GM12892 (cell line): ENCODE results near the gene AQP5.

ENCODE experiments used
- DNase-seq: peaks from one replicate; pipeline ENCODE4 v3.0.0; 2011; ENCODE audit not compliant: insufficient read length
- FAIRE-seq: peaks from 2 replicates; lab custom pipeline; 2011; peaks lifted over from hg19 to GRCh38; lab: Jason Lieb, UNC
- POLR2A ChIP-seq: IDR thresholded peaks from 2 replicates; pipeline ENCODE4 v1.6.1; 2011; ENCODE audit warnings: low read depth, low read length, control low read depth
- POLR2AphosphoS5 ChIP-seq: IDR thresholded peaks from 2 replicates; pipeline ENCODE4 v1.6.1; 2011; ENCODE audit warnings: low read depth, low read length, control low read depth
- TAF1 ChIP-seq: IDR thresholded peaks from 2 replicates; pipeline ENCODE4 v1.6.1; 2011; ENCODE audit warnings: low read depth, mild to moderate bottlenecking, control low read depth, low read length, borderline replicate concordance

Gene AQP5

DNA sequence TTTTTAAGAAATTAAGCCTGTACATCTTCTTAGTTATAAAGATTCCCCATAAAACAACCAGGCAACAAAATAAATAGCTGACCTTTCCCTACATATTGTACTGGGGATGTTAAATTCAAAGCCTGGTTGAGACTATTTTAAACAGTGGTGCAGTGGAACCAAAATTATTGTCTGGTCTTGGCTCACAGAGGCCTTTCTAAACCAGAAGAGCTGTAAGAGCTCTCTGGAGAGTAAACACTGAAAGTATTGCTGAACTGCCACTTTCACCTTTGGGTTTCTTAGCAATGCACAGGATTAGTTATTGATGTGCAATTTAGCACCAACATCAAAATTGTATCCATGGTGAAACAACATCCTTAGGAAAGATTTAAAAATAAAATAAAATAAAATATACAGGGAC is 43.0 kb downstream of the AQP5 start:
- DNase-seq = no peak
- FAIRE-seq = no peak
- TF ChIP-seq TAF1 = no peak
- TF ChIP-seq POLR2AphosphoS5 = no peak
- TF ChIP-seq POLR2A = no peak

GRCh38 chr12:50005175-50005574 is 43.5 kb downstream of the AQP5 start:
- TF ChIP-seq POLR2AphosphoS5 (no peak), TAF1 (no peak), POLR2A (no peak)
- no peak for DNase-seq
- FAIRE-seq = no peak

DNA sequence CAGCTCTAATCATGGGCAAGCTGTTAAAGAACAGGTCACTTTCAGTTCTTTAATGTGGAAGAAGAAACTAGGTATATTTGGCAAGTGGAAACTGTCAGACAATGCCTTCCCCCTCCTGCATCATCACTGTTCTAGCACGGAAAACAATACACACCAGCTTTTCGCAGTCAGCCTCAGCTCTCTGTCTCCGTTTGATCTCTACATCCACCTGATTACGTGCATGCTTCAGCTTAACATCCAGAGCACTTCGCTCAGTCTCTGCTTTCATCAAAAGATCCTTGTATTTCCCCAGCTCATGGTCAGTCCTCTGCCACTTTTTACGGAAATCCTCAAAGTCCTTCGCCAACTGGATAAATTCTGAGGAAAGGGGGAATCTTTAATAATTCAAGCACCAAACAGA is 44.6 kb downstream of the AQP5 start:
- TF ChIP-seq TAF1 (no peak), POLR2A (no peak), POLR2AphosphoS5 (no peak)
- FAIRE-seq = peak; percentile 78
- no peak for DNase-seq

- FAIRE-seq = no peak
- no peak for DNase-seq
- no peak for TF ChIP-seq TAF1
- TF ChIP-seq POLR2AphosphoS5 = no peak
- no peak for TF ChIP-seq POLR2A
These were observed 45.2 kb downstream of the AQP5 start for GRCh38 chr12:50006754-50007442.

DNA sequence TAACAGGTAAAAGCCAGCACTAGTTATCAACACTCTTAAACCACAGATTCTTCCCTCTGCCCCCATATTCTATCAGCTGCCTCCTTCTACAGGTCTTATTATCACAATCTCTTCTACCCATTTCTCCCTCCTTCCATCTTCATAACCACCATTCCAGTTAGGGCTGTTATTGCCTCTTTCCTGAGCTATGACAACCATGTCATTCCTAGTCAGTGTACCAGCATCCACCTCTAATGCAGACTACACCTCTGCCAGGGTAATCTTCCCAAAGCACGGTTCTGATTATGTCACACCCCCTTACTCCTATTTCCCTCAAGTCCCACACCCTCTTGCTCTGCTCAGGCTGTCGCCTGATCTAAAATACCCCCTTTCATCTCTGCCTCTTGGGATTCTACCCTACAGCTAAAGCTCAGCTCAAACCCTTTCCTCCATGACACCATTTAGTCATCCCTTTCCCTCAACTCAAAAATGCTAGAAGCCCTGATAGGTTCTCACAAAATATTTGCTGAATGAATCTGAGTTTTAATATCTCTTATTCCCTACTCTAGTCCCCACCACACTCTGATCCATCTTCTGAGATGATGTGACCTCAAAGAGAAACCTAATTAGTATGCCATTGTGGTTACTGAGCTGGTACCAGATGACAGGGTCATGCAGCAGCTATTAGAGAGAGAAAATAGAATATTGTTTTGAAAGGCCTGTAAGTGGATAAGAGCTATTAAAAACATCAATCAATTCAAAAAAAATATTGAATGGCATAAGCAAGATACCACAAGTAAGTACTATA is 51.9 kb downstream of the AQP5 start:
- no peak for TF ChIP-seq TAF1
- no peak for TF ChIP-seq POLR2A
- TF ChIP-seq POLR2AphosphoS5 = no peak
- no peak for DNase-seq
- FAIRE-seq = no peak

DNA sequence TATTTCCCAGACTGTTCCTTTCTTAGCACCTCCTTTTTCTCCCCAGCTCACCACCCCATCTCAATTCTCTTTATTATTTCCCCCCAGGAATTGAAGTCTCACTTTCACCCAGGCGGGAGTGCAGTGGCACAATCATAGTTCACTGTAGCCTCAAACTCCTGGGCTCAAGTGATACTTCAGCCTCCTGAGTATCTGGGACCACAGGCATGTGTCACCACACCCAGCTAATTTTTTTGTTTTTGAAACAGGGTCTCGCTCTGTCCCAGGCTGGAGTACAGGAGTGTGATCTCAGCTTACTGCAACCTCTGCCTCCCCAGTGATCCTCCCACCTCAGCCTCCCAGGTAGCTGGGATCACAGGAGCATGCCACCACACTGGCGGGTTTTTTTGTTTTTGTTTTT is 52.7 kb downstream of the AQP5 start:
- DNase-seq (no peak), FAIRE-seq (no peak)
- no peak for TF ChIP-seq POLR2A
- no peak for TF ChIP-seq POLR2AphosphoS5
